ENCODE measurements around the gene PACRG. TPM values are rescaled to one million over a fixed set of nuclear protein-coding genes. Genes with fewer than 3 reads are reported as not detected.

The PACRG gene
- polyA plus RNA-seq, 3 donors, result not detected

GRCh38 chr6:162736961-162737360, 9.2 kb downstream of the PACRG start:
- Mint-ChIP-seq H3K4me1 (peaks cover 7% of the 10 kb centered on the region), H3K4me3 (no peak overlapping the region), H3K36me3 (no peaks in the 10 kb centered on the region), H3K9me3 (peaks cover 0 to 12% (median 5%) of the 10 kb centered on the region in 7 donors), H3K27ac (no peak overlapping the region), H3K27me3 (ENCODE audit: low read depth in 3 of 3) (peaks cover 0 to 1% (median 0%) of the 10 kb centered on the region in 3 donors)
- H3K27ac ChIP-seq (ENCODE audit: low read depth in 1 of 2, low read length in 2 of 2), result no peak overlapping the region
- peaks cover 6 to 8% of the 10 kb centered on the region in 2 donors for H3K4me1 ChIP-seq (ENCODE audit: control insufficient read depth in 1 of 2, insufficient read depth in 2 of 2, low read length in 2 of 2)
- H3K36me3 ChIP-seq (replicated peaks in 1 of 2; ENCODE audit: control insufficient read depth in 1 of 2, insufficient read depth in 2 of 2, low read length in 2 of 2), result no peaks in the 10 kb centered on the region
- no peak overlapping the region for H2AFZ ChIP-seq (ENCODE audit: insufficient read depth, low read depth, low read length, poor library complexity, severe bottlenecking)
- no peak for TF ChIP-seq CTCF (IDR thresholded peaks at IDR 0.05)
- no peak for DNase-seq
- intact Hi-C loops (cut with micrococcal nuclease), result no loop called here
- no peaks in the 10 kb centered on the region for H3K27me3 ChIP-seq (ENCODE audit: control insufficient read depth in 2 of 2, insufficient read depth in 2 of 2, low read length in 2 of 2)
- no peak overlapping the region for H3K4me2 ChIP-seq (replicated peaks; ENCODE audit: extremely low read depth, low read length, poor library complexity, severe bottlenecking)
- H3K4me3 ChIP-seq (replicated peaks in 1 of 3; ENCODE audit: low read depth in 2 of 3, low read length in 3 of 3), result no peak overlapping the region
- no peaks in the 10 kb centered on the region for H4K20me1 ChIP-seq (ENCODE audit: insufficient read depth, low read length)
- WGBS (ENCODE audit: insufficient coverage), result no CpG with 5 or more reads among the region's 1 CpG
- H3K79me2 ChIP-seq (ENCODE audit: insufficient read depth, low read length), result no peaks in the 10 kb centered on the region
- H3K9ac ChIP-seq (ENCODE audit: insufficient read depth, low read length, poor library complexity, severe bottlenecking), result no peak overlapping the region
- H3K9me3 ChIP-seq (replicated peaks in 1 of 2; ENCODE audit: control insufficient read depth in 1 of 2, insufficient read depth in 1 of 2, low read length in 2 of 2), result peaks cover 0 to 3% of the 10 kb centered on the region in 2 donors

- Histone ChIP-seq H3K4me1 (ENCODE audit: control insufficient read depth in 1 of 2, insufficient read depth in 2 of 2, low read length in 2 of 2) (no peaks in the 10 kb centered on the region), H3K79me2 (ENCODE audit: insufficient read depth, low read length) (no peaks in the 10 kb centered on the region), H3K27ac (ENCODE audit: low read depth in 1 of 2, low read length in 2 of 2) (no peak overlapping the region), H3K36me3 (replicated peaks in 1 of 2; ENCODE audit: control insufficient read depth in 1 of 2, insufficient read depth in 2 of 2, low read length in 2 of 2) (no peaks in the 10 kb centered on the region), H3K4me3 (replicated peaks in 1 of 3; ENCODE audit: low read depth in 2 of 3, low read length in 3 of 3) (no peak overlapping the region), H3K4me2 (replicated peaks; ENCODE audit: extremely low read depth, low read length, poor library complexity, severe bottlenecking) (no peak overlapping the region), H3K27me3 (ENCODE audit: control insufficient read depth in 2 of 2, insufficient read depth in 2 of 2, low read length in 2 of 2) (no peaks in the 10 kb centered on the region), H2AFZ (ENCODE audit: insufficient read depth, low read depth, low read length, poor library complexity, severe bottlenecking) (no peak overlapping the region), H3K9ac (ENCODE audit: insufficient read depth, low read length, poor library complexity, severe bottlenecking) (no peak overlapping the region), H3K9me3 (replicated peaks in 1 of 2; ENCODE audit: control insufficient read depth in 1 of 2, insufficient read depth in 1 of 2, low read length in 2 of 2) (no peaks in the 10 kb centered on the region), H4K20me1 (ENCODE audit: insufficient read depth, low read length) (no peaks in the 10 kb centered on the region)
- Mint-ChIP-seq H3K27ac (no peak overlapping the region), H3K36me3 (no peaks in the 10 kb centered on the region), H3K4me3 (no peak overlapping the region), H3K27me3 (ENCODE audit: low read depth in 3 of 3) (peaks cover 0 to 3% (median 0%) of the 10 kb centered on the region in 3 donors), H3K9me3 (peaks cover 0 to 3% (median 1%) of the 10 kb centered on the region in 7 donors), H3K4me1 (no peaks in the 10 kb centered on the region)
- no CpG with 5 or more reads among the region's 3 CpGs for WGBS (ENCODE audit: insufficient coverage)
- intact Hi-C loops (cut with micrococcal nuclease), result no loop called here
- DNase-seq, result no peak
- no peak for TF ChIP-seq CTCF (IDR thresholded peaks at IDR 0.05)
These were observed 23.0 kb downstream of the PACRG start for GRCh38 chr6:162750776-162751175.
